Mucosa of rectum (tissue), 2 donors: ENCODE data around the gene SS18L1.
"Not testable (repeated sequence)": the region's sequence is repeated elsewhere in the genome, so short reads cannot be mapped to it uniquely, and the experiment has no call there.

Experiments used
- H3K27ac ChIP-seq, 2 donors: one replicate each; pipeline ENCODE4 v1.7.0; 2013; ENCODE audit warnings: inconsistent platforms in 2 of 2, low read depth in 2 of 2, low read length in 2 of 2
- H3K27me3 ChIP-seq, 2 donors: one replicate each; pipeline ENCODE4 v1.7.0; 2013; ENCODE audit warnings: low read length in 2 of 2; ENCODE audit not compliant: control insufficient read depth in 2 of 2, insufficient read depth in 2 of 2
- H3K36me3 ChIP-seq, 2 donors: one replicate each; pipeline ENCODE4 v1.7.0; 2013; ENCODE audit warnings: low read length in 2 of 2; ENCODE audit not compliant: control insufficient read depth in 2 of 2, insufficient read depth in 2 of 2
- H3K4me1 ChIP-seq, 2 donors: one replicate each; pipeline ENCODE4 v1.7.0; 2013; ENCODE audit warnings: low read length in 2 of 2, mild to moderate bottlenecking in 1 of 2; ENCODE audit not compliant: control insufficient read depth in 2 of 2, insufficient read depth in 2 of 2
- H3K4me3 ChIP-seq, 2 donors: one replicate each; pipeline ENCODE4 v1.7.0; 2013; ENCODE audit warnings: low read length in 2 of 2
- H3K9ac ChIP-seq, 2 donors: one replicate each; pipeline ENCODE4 v1.7.0; 2013; ENCODE audit warnings: low read length in 2 of 2, low read depth in 1 of 2, mild to moderate bottlenecking in 1 of 2
- H3K9me3 ChIP-seq, 2 donors: one replicate each; pipeline ENCODE4 v1.7.0; 2013; ENCODE audit warnings: low read length in 2 of 2; ENCODE audit not compliant: control insufficient read depth in 2 of 2
- donor health status: healthy.
- donor health status: Normal muscosa, but diverticular disease.

SS18L1 gene

DNA sequence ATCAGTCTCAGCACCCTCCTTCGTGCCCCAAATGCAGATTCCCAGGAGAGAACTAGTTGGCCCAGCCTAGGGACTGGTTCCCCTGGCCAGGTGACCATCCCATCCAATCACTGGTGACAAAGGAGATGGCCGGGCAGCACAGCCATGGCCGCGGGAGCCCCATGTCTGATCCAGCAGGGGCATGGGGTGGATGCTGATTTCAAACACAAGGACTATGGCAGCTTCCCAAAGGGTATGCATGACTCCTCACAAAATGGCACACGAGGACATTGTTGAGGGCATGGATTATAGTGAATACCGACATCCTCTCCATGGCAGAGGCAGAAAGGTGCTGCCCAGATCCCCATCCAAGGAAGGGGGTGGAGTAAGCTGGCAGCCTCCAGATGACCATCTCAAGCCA is 31.2 kb upstream of the SS18L1 start:
- H3K4me1 ChIP-seq: no peaks in the 10 kb centered on the region
- peaks cover 18 to 19% of the 10 kb centered on the region in 2 donors for H3K9me3 ChIP-seq
- H3K27me3 ChIP-seq: peaks cover 0 to 3% of the 10 kb centered on the region in 2 donors
- no peaks in the 10 kb centered on the region for H3K36me3 ChIP-seq
- no peak overlapping the region for H3K27ac ChIP-seq
- H3K9ac ChIP-seq: no peak overlapping the region
- H3K4me3 ChIP-seq: no peak overlapping the region

GRCh38 chr20:62114894-62115293 is 28.7 kb upstream of the SS18L1 start:
- peaks cover 0 to 3% of the 10 kb centered on the region in 2 donors for H3K27me3 ChIP-seq
- H3K9ac ChIP-seq: no peak overlapping the region
- H3K27ac ChIP-seq: no peak overlapping the region
- H3K4me3 ChIP-seq: no peak overlapping the region
- peaks cover 0 to 7% of the 10 kb centered on the region in 2 donors for H3K4me1 ChIP-seq
- peaks cover 8 to 12% of the 10 kb centered on the region in 2 donors for H3K9me3 ChIP-seq
- no peaks in the 10 kb centered on the region for H3K36me3 ChIP-seq

DNA sequence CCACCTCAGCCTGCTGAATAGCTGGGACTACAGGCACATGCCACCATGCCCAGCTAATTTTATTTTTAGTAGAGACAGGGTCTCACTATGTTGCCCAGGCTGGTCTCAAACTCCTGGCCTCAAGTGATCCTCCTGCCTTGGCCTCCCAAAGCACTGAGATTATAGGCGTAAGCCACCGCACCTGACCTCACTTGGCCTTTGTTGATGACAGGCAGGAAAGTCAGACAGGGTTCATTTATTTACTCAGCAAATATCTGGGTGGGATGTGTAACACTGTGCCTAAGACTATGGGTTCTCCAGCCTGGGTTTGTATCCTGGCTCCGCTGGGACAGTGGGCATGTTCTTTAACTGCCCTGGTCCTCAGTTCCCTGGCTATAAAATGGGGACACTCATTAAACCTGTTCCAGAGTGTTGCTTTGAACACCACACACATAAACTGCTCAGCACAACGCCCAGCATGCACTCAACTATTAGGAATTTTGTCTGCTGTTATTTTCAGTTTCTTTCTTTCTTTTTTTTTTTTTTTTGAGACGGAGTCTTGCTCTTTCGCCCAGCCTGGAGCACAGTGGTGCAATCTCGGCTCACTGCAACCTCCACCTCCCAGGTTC is 27.7 kb upstream of the SS18L1 start:
- not testable (repeated sequence) for H3K36me3 ChIP-seq, H3K27me3 ChIP-seq, H3K27ac ChIP-seq, H3K4me3 ChIP-seq, H3K9ac ChIP-seq, H3K9me3 ChIP-seq
- peaks cover 8 to 12% of the 10 kb centered on the region in 2 donors for H3K4me1 ChIP-seq

- no peak overlapping the region for H3K27ac ChIP-seq
- H3K9ac ChIP-seq: no peak overlapping the region
- no peaks in the 10 kb centered on the region for H3K36me3 ChIP-seq
- H3K27me3 ChIP-seq: peaks cover 0 to 3% of the 10 kb centered on the region in 2 donors
- H3K4me1 ChIP-seq: peaks cover 12% of the 10 kb centered on the region in 2 donors
- H3K9me3 ChIP-seq: peaks cover 6 to 7% of the 10 kb centered on the region in 2 donors
- no peak overlapping the region for H3K4me3 ChIP-seq
Observed at GRCh38 chr20:62116558-62117361, 26.8 kb upstream of the SS18L1 start.

- Histone ChIP-seq H3K36me3 (no peaks in the 10 kb centered on the region), H3K4me1 (peaks cover 12% of the 10 kb centered on the region in 2 donors), H3K4me3 (no peak overlapping the region), H3K9ac (no peak overlapping the region), H3K27ac (no peak overlapping the region), H3K27me3 (peaks cover 0 to 3% of the 10 kb centered on the region in 2 donors), H3K9me3 (peaks cover 3 to 5% of the 10 kb centered on the region in 2 donors)
Observed at GRCh38 chr20:62117362-62117646, 26.3 kb upstream of the SS18L1 start.

- Histone ChIP-seq H3K36me3 (no peaks in the 10 kb centered on the region), H3K27me3 (peaks cover 0 to 3% of the 10 kb centered on the region in 2 donors), H3K9me3 (peaks cover 0 to 2% of the 10 kb centered on the region in 2 donors), H3K4me1 (peaks cover 12% of the 10 kb centered on the region in 2 donors), H3K9ac (no peak overlapping the region), H3K27ac (no peak overlapping the region), H3K4me3 (no peak overlapping the region)
Observed at GRCh38 chr20:62117658-62118057, 25.9 kb upstream of the SS18L1 start.

GRCh38 chr20:62118113-62119043 is 25.2 kb upstream of the SS18L1 start:
- H3K4me3 ChIP-seq: no peak overlapping the region
- no peak overlapping the region for H3K9ac ChIP-seq
- H3K4me1 ChIP-seq: peaks cover 15% of the 10 kb centered on the region in 2 donors
- no peak overlapping the region for H3K27ac ChIP-seq
- no peaks in the 10 kb centered on the region for H3K9me3 ChIP-seq
- no peaks in the 10 kb centered on the region for H3K36me3 ChIP-seq
- H3K27me3 ChIP-seq: peaks cover 0 to 3% of the 10 kb centered on the region in 2 donors

- Histone ChIP-seq H3K27ac (no peak overlapping the region), H3K36me3 (no peaks in the 10 kb centered on the region), H3K27me3 (peaks cover 0 to 3% of the 10 kb centered on the region in 2 donors), H3K4me1 (peaks cover 18 to 22% of the 10 kb centered on the region in 2 donors), H3K9ac (no peak overlapping the region), H3K9me3 (no peaks in the 10 kb centered on the region), H3K4me3 (no peak overlapping the region)
Observed at GRCh38 chr20:62119115-62119514, 24.5 kb upstream of the SS18L1 start.

DNA sequence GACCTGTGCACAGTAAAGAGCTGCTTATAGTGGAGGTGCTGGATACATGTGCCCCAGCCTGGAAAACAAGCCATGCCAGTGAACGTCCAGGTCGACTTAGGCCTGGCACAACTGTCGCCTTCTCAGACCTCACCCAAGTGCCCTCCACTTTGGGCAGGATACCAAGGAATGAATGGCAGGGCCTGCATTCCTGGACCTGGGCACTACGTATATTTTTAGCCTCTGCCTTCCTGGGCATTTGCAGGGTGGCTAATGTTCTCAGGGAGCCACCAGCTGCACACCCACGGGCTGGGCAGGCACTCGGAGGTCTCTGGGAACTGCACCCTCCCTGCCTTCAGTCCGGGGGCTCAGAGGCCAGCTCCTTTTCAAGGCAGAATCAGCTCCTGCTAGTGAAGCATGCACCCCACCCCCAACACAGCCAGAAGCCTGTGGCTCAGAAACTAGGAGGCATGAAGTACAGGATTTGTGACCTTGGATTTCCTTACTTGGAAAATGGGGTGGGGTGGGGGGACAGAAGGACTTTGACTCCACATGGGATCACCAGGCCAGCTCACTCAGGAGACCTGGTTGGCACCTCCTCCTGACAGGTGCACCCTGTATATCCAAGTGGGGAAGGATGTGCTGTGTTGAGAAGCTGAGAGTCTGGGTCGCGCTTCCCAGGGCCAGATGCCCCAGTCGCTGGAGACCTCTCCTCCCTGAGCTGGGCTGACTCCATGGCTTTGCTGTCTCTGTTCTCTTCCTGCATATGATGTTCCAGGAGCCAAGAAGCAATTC is 23.8 kb upstream of the SS18L1 start:
- H3K9ac ChIP-seq: no peak overlapping the region
- no peaks in the 10 kb centered on the region for H3K9me3 ChIP-seq
- H3K27ac ChIP-seq: peak overlapping the region; percentile 9 to 70
- H3K4me1 ChIP-seq: peaks cover 18 to 23% of the 10 kb centered on the region in 2 donors
- H3K36me3 ChIP-seq: peaks cover 0 to 3% of the 10 kb centered on the region in 2 donors
- peak overlapping the region in 1 of 2 donors; percentile 41 for H3K4me3 ChIP-seq
- peaks cover 0 to 3% of the 10 kb centered on the region in 2 donors for H3K27me3 ChIP-seq
